CD14-positive monocyte (primary cell): ENCODE results near the gene MPEG1. TPM values are rescaled to one million over a fixed set of nuclear protein-coding genes. Genes with fewer than 3 reads are reported as not detected.

ENCODE experiments used
- DNase-seq, 3 donors: peaks; one replicate each; pipeline ENCODE4 v3.0.0-alpha.2; 2011 to 2022
- H2AFZ ChIP-seq: 2 replicates; pipeline ENCODE4 v1.6.0; 2012; ENCODE audit warnings: mild to moderate bottlenecking, low read depth, low read length, inconsistent platforms; ENCODE audit not compliant: insufficient read depth, poor library complexity, severe bottlenecking
- H3K27ac ChIP-seq, 2 donors: 1 replicate in 1 of 2; 2 replicates in 1 of 2; pipeline ENCODE4 v1.5.1; 2012 to 2013; ENCODE audit warnings: low read length in 2 of 2, control low read depth in 1 of 2, inconsistent platforms in 1 of 2, low read depth in 1 of 2, mild to moderate bottlenecking in 1 of 2
- H3K27me3 ChIP-seq, 2 donors: one replicate each; pipeline versions ENCODE4 v1.6.0 to v1.6.1; 2011 to 2013; ENCODE audit warnings: low read length in 2 of 2; ENCODE audit not compliant: control insufficient read depth in 2 of 2, insufficient read depth in 2 of 2
- H3K36me3 ChIP-seq, 2 donors: replicated peaks in 1 of 2; 1 replicate in 1 of 2; 2 replicates in 1 of 2; pipeline versions ENCODE4 v1.5.1 to v1.6.1; 2012 to 2013; ENCODE audit warnings: low read length in 2 of 2, control low read depth in 1 of 2, inconsistent platforms in 1 of 2, mild to moderate bottlenecking in 1 of 2; ENCODE audit not compliant: insufficient read depth in 2 of 2, control insufficient read depth in 1 of 2
- H3K4me1 ChIP-seq, 2 donors: 1 replicate in 1 of 2; 2 replicates in 1 of 2; pipeline versions ENCODE4 v1.5.1 to v1.6.1; 2012 to 2013; ENCODE audit warnings: low read length in 2 of 2, control low read depth in 1 of 2, inconsistent platforms in 1 of 2, mild to moderate bottlenecking in 1 of 2, moderate library complexity in 1 of 2; ENCODE audit not compliant: insufficient read depth in 2 of 2, control insufficient read depth in 1 of 2
- H3K4me2 ChIP-seq: replicated peaks from 2 replicates; pipeline ENCODE3; 2012; ENCODE audit warnings: low read length, moderate library complexity, mild to moderate bottlenecking; ENCODE audit not compliant: poor library complexity, severe bottlenecking; ENCODE audit errors: extremely low read depth
- H3K4me3 ChIP-seq, 3 experiments: fragments of 200-600 bp in 1 of 3; sonication (generic) in 1 of 3; replicated peaks in 1 of 3; 1 replicate in 2 of 3; 2 replicates in 1 of 3; pipeline ENCODE4 v1.5.1; 2011 to 2013; ENCODE audit warnings: low read length in 3 of 3, mild to moderate bottlenecking in 3 of 3, control low read depth in 2 of 3, low read depth in 2 of 3, inconsistent platforms in 1 of 3, moderate library complexity in 1 of 3
- H3K79me2 ChIP-seq: 2 replicates; pipeline ENCODE4 v1.6.0; 2012; ENCODE audit warnings: mild to moderate bottlenecking, control low read depth, inconsistent platforms, low read length, moderate library complexity; ENCODE audit not compliant: insufficient read depth
- H3K9ac ChIP-seq: 2 replicates; pipeline ENCODE4 v1.6.0; 2017; ENCODE audit warnings: low read length, mild to moderate bottlenecking; ENCODE audit not compliant: insufficient read depth, poor library complexity, severe bottlenecking
- H3K9me3 ChIP-seq, 2 donors: replicated peaks in 1 of 2; 1 replicate in 1 of 2; 2 replicates in 1 of 2; pipeline versions ENCODE4 v1.5.1 to v1.6.1; 2012 to 2013; ENCODE audit warnings: low read length in 2 of 2, control low read depth in 1 of 2; ENCODE audit not compliant: control insufficient read depth in 1 of 2, insufficient read depth in 1 of 2
- H4K20me1 ChIP-seq: 2 replicates; pipeline ENCODE4 v1.6.0; 2012; ENCODE audit warnings: mild to moderate bottlenecking, low read length, control low read depth, moderate library complexity; ENCODE audit not compliant: insufficient read depth
- H3K27ac Mint-ChIP-seq, 7 donors: one replicate each; pipeline ENCODE4 v1.8.0; 2020; ENCODE audit warnings: mild to moderate bottlenecking in 7 of 7, mixed read lengths in 7 of 7, moderate library complexity in 6 of 7, inconsistent platforms in 2 of 7
- H3K27me3 Mint-ChIP-seq, 3 donors: one replicate each; pipeline ENCODE4 v1.8.0; 2021 to 2022; ENCODE audit warnings: low read depth in 3 of 3, mild to moderate bottlenecking in 3 of 3, mixed read lengths in 3 of 3, moderate library complexity in 3 of 3, inconsistent platforms in 1 of 3
- H3K36me3 Mint-ChIP-seq, 2 donors: one replicate each; pipeline ENCODE4 v1.8.0; 2020; ENCODE audit warnings: mixed read lengths in 2 of 2, inconsistent platforms in 1 of 2, mild to moderate bottlenecking in 1 of 2
- H3K4me1 Mint-ChIP-seq: one replicate; pipeline ENCODE4 v1.8.0; 2020; ENCODE audit warnings: mild to moderate bottlenecking, mixed read lengths
- H3K4me3 Mint-ChIP-seq, 2 donors: one replicate each; pipeline ENCODE4 v1.8.0; 2020; ENCODE audit warnings: mild to moderate bottlenecking in 2 of 2, mixed read lengths in 2 of 2, moderate library complexity in 1 of 2
- H3K9me3 Mint-ChIP-seq, 7 donors: one replicate each; pipeline ENCODE4 v1.8.0; 2020 to 2022; ENCODE audit warnings: mixed read lengths in 7 of 7, mild to moderate bottlenecking in 6 of 7, moderate library complexity in 6 of 7, inconsistent platforms in 2 of 7
- CTCF ChIP-seq: fragments of 200-600 bp; IDR thresholded peaks from one replicate; pipeline ENCODE4 v1.8.0; 2022; ENCODE audit warnings: antibody characterized with exemption, mild to moderate bottlenecking
- WGBS: methylation state at CpG from one replicate; pipeline ENCODE4 v1.1.5; 2013; ENCODE audit warnings: missing lambda C conversion rate; ENCODE audit not compliant: insufficient coverage; 5-methylcytosine and 5-hydroxymethylcytosine counted together
- intact Hi-C, 2 donors: fragments of 100-400 bp; cut with micrococcal nuclease; formaldehyde crosslinking; loops; one replicate each; pipeline versions ENCODE4 v1.15.0 to v1.15.1; 2023
- polyA plus RNA-seq, 3 donors: library from polyadenylated mRNA; depleted of rRNA in 1 of 3; unstranded in 2 of 3; stranded (reverse) in 1 of 3; fragments of 300-500 nt in 2 of 3; fragments of >200 nt in 1 of 3; fragmentation: Illumina TruSeq in 2 of 3; gene quantifications; 1 replicate in 2 of 3; 2 replicates in 1 of 3; pipeline ENCODE4 v1.2.3, GENCODE V29; 2012 to 2021

Gene MPEG1
- polyA plus RNA-seq, 3 donors = 273 to 971 (median 691) TPM

GRCh38 chr11:59198726-59199125, 14.0 kb downstream of the MPEG1 start:
- Histone ChIP-seq H3K79me2 (peaks cover 23% of the 10 kb centered on the region), H2AFZ (no peak overlapping the region), H3K9me3 (no peaks in the 10 kb centered on the region), H3K4me3 (no peak overlapping the region), H3K4me1 (peaks cover 8 to 49% of the 10 kb centered on the region in 2 donors), H3K27ac (peak overlapping the region in 1 of 2 donors; percentile 45), H4K20me1 (peaks cover 83% of the 10 kb centered on the region), H3K4me2 (no peak overlapping the region), H3K36me3 (peaks cover 18 to 48% of the 10 kb centered on the region in 2 donors), H3K27me3 (no peaks in the 10 kb centered on the region), H3K9ac (no peak overlapping the region)
- no peak for TF ChIP-seq CTCF
- Mint-ChIP-seq H3K27ac (peak overlapping the region in 1 of 7 donors; percentile 76), H3K9me3 (peaks cover 0 to 12% (median 4%) of the 10 kb centered on the region in 7 donors), H3K36me3 (peaks cover 72 to 86% of the 10 kb centered on the region in 2 donors), H3K4me3 (no peak overlapping the region), H3K27me3 (peaks cover 0 to 2% (median 1%) of the 10 kb centered on the region in 3 donors), H3K4me1 (peaks cover 58% of the 10 kb centered on the region)
- intact Hi-C loops = no loop called here
- 83% methylated on average over 2 of the region's 2 CpGs for WGBS
- no peak for DNase-seq

DNA sequence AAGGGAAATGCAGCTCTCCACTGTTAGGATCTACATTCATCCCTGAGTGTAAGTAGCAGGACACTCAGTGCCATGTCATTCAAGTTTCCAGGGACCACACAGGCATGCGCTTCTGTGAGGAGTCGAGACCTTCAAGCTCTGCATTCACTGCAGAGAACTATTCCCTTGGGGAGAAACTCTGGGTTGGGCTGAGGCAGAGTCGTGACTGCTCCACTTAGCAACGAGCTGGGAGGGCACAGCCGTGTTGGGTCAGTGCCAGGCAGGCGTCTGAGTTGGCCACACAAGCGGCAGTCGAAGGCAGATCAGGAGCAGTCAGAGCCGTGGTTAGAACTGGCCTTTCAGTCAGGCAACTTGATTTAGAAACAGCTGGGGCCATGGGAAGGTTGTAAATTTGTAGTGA, 14.7 kb downstream of the MPEG1 start:
- Histone ChIP-seq H4K20me1 (peaks cover 76% of the 10 kb centered on the region), H3K9me3 (no peaks in the 10 kb centered on the region), H3K27ac (no peak overlapping the region), H2AFZ (no peak overlapping the region), H3K27me3 (no peaks in the 10 kb centered on the region), H3K79me2 (peaks cover 16% of the 10 kb centered on the region), H3K4me3 (no peak overlapping the region), H3K9ac (no peak overlapping the region), H3K36me3 (peaks cover 18 to 48% of the 10 kb centered on the region in 2 donors), H3K4me2 (no peak overlapping the region), H3K4me1 (peaks cover 8 to 43% of the 10 kb centered on the region in 2 donors)
- Mint-ChIP-seq H3K36me3 (peaks cover 70 to 82% of the 10 kb centered on the region in 2 donors), H3K27me3 (peaks cover 0 to 2% (median 1%) of the 10 kb centered on the region in 3 donors), H3K4me3 (no peak overlapping the region), H3K9me3 (peaks cover 0 to 12% (median 4%) of the 10 kb centered on the region in 7 donors), H3K4me1 (peaks cover 57% of the 10 kb centered on the region), H3K27ac (peak overlapping the region in 6 of 7 donors; percentile 12 to 68 (median 36))
- TF ChIP-seq CTCF = no peak
- 5% methylated on average over 8 of the region's 9 CpGs for WGBS
- peak in 1 of 3 donors; percentile 33 for DNase-seq
- intact Hi-C loops = no loop called here
